ENCODE measurements around the gene RER1. TPM values are rescaled to one million over a fixed set of nuclear protein-coding genes. Genes with fewer than 3 reads are reported as not detected.

The RER1 gene
- total and polyA plus RNA-seq, 5 donors from 2014 or later: 91.3 to 184 (median 164) TPM

- H3K27me3 Mint-ChIP-seq: peaks cover 17% of the 10 kb centered on the region
- DNase-seq: no peak
- no peak overlapping the region for H3K4me3 Mint-ChIP-seq
- peaks cover 0 to 4% (median 2%) of the 10 kb centered on the region in 4 donors for H3K4me1 Mint-ChIP-seq
- no peaks in the 10 kb centered on the region for H3K27me3 ChIP-seq (ENCODE audit: control insufficient read depth, insufficient read depth, low read length)
- no peak for ATAC-seq (ENCODE audit: low read depth in 2 of 2)
- no peaks in the 10 kb centered on the region for H3K36me3 ChIP-seq (ENCODE audit: control insufficient read depth, insufficient read depth, low read length)
- no peaks in the 10 kb centered on the region for H3K9me3 Mint-ChIP-seq
- H3K36me3 Mint-ChIP-seq: no peaks in the 10 kb centered on the region
- peaks cover 8% of the 10 kb centered on the region for H3K4me1 ChIP-seq (ENCODE audit: control insufficient read depth, insufficient read depth, low read length, poor library complexity, severe bottlenecking)
- H3K4me3 ChIP-seq (ENCODE audit: low read depth, low read length): no peak overlapping the region
- H3K9me3 ChIP-seq (ENCODE audit: control insufficient read depth in 2 of 2, low read length in 2 of 2): no peaks in the 10 kb centered on the region
- no peak overlapping the region for H3K27ac Mint-ChIP-seq
- no peak overlapping the region for H3K27ac ChIP-seq (ENCODE audit: insufficient read depth, low read length, poor library complexity, severe bottlenecking)
Measured at GRCh38 chr1:2445162-2445822, 53.7 kb downstream of the RER1 start.

DNA sequence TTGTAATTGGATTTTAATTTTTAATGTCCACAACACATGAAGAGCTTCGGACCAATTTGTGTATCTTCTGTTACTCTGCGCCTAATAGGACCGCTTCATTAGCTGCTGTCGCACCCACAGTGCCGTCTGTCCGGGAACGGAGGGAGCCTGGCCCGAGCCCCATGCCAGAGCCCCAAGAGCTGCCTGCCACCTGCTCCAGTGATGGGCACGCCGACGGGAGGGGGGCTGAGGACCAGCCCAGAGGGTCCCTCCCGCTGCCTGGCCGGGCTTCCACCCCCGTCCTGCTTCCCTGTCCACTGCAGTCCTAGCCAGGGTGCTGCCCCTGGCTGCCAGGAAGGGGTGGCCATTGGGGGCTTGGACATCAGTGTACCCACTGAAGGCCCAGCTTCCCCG, 54.2 kb downstream of the RER1 start:
- H3K27me3 ChIP-seq (ENCODE audit: control insufficient read depth, insufficient read depth, low read length): no peaks in the 10 kb centered on the region
- no peak overlapping the region for H3K4me3 Mint-ChIP-seq
- peaks cover 8% of the 10 kb centered on the region for H3K4me1 ChIP-seq (ENCODE audit: control insufficient read depth, insufficient read depth, low read length, poor library complexity, severe bottlenecking)
- H3K4me1 Mint-ChIP-seq: peaks cover 0 to 4% (median under 1%) of the 10 kb centered on the region in 4 donors
- no peaks in the 10 kb centered on the region for H3K9me3 Mint-ChIP-seq
- H3K4me3 ChIP-seq (ENCODE audit: low read depth, low read length): no peak overlapping the region
- no peaks in the 10 kb centered on the region for H3K36me3 ChIP-seq (ENCODE audit: control insufficient read depth, insufficient read depth, low read length)
- DNase-seq: no peak
- no peaks in the 10 kb centered on the region for H3K36me3 Mint-ChIP-seq
- no peak overlapping the region for H3K27ac ChIP-seq (ENCODE audit: insufficient read depth, low read length, poor library complexity, severe bottlenecking)
- H3K9me3 ChIP-seq (ENCODE audit: control insufficient read depth in 2 of 2, low read length in 2 of 2): no peaks in the 10 kb centered on the region
- H3K27me3 Mint-ChIP-seq: peaks cover 17% of the 10 kb centered on the region
- ATAC-seq (ENCODE audit: low read depth in 2 of 2): no peak
- H3K27ac Mint-ChIP-seq: no peak overlapping the region

GRCh38 chr1:2446394-2446793, 54.8 kb downstream of the RER1 start:
- Histone ChIP-seq H3K4me1 (ENCODE audit: control insufficient read depth, insufficient read depth, low read length, poor library complexity, severe bottlenecking) (peaks cover 8% of the 10 kb centered on the region), H3K27me3 (ENCODE audit: control insufficient read depth, insufficient read depth, low read length) (no peaks in the 10 kb centered on the region), H3K9me3 (ENCODE audit: control insufficient read depth in 2 of 2, low read length in 2 of 2) (no peaks in the 10 kb centered on the region), H3K27ac (ENCODE audit: insufficient read depth, low read length, poor library complexity, severe bottlenecking) (no peak overlapping the region), H3K4me3 (ENCODE audit: low read depth, low read length) (no peak overlapping the region), H3K36me3 (ENCODE audit: control insufficient read depth, insufficient read depth, low read length) (no peaks in the 10 kb centered on the region)
- H3K4me1 Mint-ChIP-seq: peaks cover 0 to 4% (median 0%) of the 10 kb centered on the region in 4 donors
- DNase-seq (no peak), ATAC-seq (ENCODE audit: low read depth in 2 of 2) (no peak)
- no peaks in the 10 kb centered on the region for H3K9me3 Mint-ChIP-seq
- H3K27ac Mint-ChIP-seq: no peak overlapping the region
- no peak overlapping the region for H3K4me3 Mint-ChIP-seq
- no peaks in the 10 kb centered on the region for H3K36me3 Mint-ChIP-seq
- H3K27me3 Mint-ChIP-seq: peaks cover 17% of the 10 kb centered on the region

DNA sequence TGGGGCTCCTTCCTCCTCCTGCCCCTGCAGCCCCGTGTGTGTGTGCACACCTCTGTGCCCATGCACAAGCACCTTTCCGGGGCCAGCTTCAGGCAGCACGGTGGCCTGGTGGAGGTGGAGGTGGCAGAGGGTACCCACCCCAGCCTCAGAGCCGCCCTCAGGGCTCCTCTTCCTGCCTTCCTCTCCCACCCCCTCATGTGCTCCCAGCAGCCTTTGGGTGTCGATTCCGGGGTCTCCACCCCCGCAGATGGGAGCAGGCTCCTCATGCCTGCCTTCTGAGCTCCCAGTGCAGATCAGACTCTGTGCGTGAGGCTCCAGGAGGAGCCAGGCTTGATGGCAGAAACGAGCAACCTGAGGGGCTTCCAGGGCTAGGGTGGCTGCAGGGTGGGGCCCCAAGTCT, 55.2 kb downstream of the RER1 start:
- no peaks in the 10 kb centered on the region for H3K27me3 ChIP-seq (ENCODE audit: control insufficient read depth, insufficient read depth, low read length)
- Mint-ChIP-seq H3K27me3 (peaks cover 17% of the 10 kb centered on the region), H3K9me3 (no peaks in the 10 kb centered on the region), H3K27ac (no peak overlapping the region), H3K36me3 (no peaks in the 10 kb centered on the region), H3K4me3 (no peak overlapping the region), H3K4me1 (peaks cover 0 to 4% (median 0%) of the 10 kb centered on the region in 4 donors)
- peaks cover 8% of the 10 kb centered on the region for H3K4me1 ChIP-seq (ENCODE audit: control insufficient read depth, insufficient read depth, low read length, poor library complexity, severe bottlenecking)
- no peak overlapping the region for H3K27ac ChIP-seq (ENCODE audit: insufficient read depth, low read length, poor library complexity, severe bottlenecking)
- no peak overlapping the region for H3K4me3 ChIP-seq (ENCODE audit: low read depth, low read length)
- no peaks in the 10 kb centered on the region for H3K36me3 ChIP-seq (ENCODE audit: control insufficient read depth, insufficient read depth, low read length)
- DNase-seq (no peak), ATAC-seq (ENCODE audit: low read depth in 2 of 2) (no peak)
- H3K9me3 ChIP-seq (ENCODE audit: control insufficient read depth in 2 of 2, low read length in 2 of 2): no peaks in the 10 kb centered on the region

- no peak overlapping the region for H3K27ac Mint-ChIP-seq
- Histone ChIP-seq H3K27ac (ENCODE audit: insufficient read depth, low read length, poor library complexity, severe bottlenecking) (no peak overlapping the region), H3K4me3 (ENCODE audit: low read depth, low read length) (no peak overlapping the region), H3K36me3 (ENCODE audit: control insufficient read depth, insufficient read depth, low read length) (no peaks in the 10 kb centered on the region), H3K27me3 (ENCODE audit: control insufficient read depth, insufficient read depth, low read length) (no peaks in the 10 kb centered on the region), H3K4me1 (ENCODE audit: control insufficient read depth, insufficient read depth, low read length, poor library complexity, severe bottlenecking) (peaks cover 8% of the 10 kb centered on the region), H3K9me3 (ENCODE audit: control insufficient read depth in 2 of 2, low read length in 2 of 2) (no peaks in the 10 kb centered on the region)
- ATAC-seq (ENCODE audit: low read depth in 2 of 2) (no peak), DNase-seq (no peak)
- peaks cover 0 to 4% (median 0%) of the 10 kb centered on the region in 4 donors for H3K4me1 Mint-ChIP-seq
- no peaks in the 10 kb centered on the region for H3K9me3 Mint-ChIP-seq
- H3K27me3 Mint-ChIP-seq: peaks cover 16% of the 10 kb centered on the region
- H3K4me3 Mint-ChIP-seq: no peak overlapping the region
- no peaks in the 10 kb centered on the region for H3K36me3 Mint-ChIP-seq
Measured at GRCh38 chr1:2447276-2448097, 55.8 kb downstream of the RER1 start.

DNA sequence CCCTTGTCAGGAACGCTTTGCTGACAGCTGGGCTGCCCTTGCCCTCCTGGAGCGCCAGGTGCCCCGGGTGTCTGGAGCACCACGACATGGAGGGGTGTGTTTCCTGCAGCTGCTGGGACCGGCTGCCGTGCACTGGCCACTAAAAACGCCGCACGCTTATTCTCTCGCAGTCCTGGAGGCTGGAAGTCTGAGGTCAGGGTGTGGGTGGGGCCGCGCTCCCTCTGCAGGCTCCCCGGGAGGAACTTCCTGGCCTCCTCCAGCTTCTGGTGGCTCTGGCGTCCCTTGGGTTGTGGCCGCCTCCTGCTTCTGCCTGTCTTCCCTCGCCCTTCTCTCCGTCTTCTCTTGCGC, 56.4 kb downstream of the RER1 start:
- Mint-ChIP-seq H3K36me3 (no peaks in the 10 kb centered on the region), H3K27ac (no peak overlapping the region), H3K27me3 (peaks cover 10% of the 10 kb centered on the region), H3K4me1 (peaks cover 0 to 2% (median 0%) of the 10 kb centered on the region in 4 donors), H3K9me3 (no peaks in the 10 kb centered on the region), H3K4me3 (no peak overlapping the region)
- H3K27me3 ChIP-seq (ENCODE audit: control insufficient read depth, insufficient read depth, low read length): no peaks in the 10 kb centered on the region
- ATAC-seq (ENCODE audit: low read depth in 2 of 2): no peak
- no peaks in the 10 kb centered on the region for H3K9me3 ChIP-seq (ENCODE audit: control insufficient read depth in 2 of 2, low read length in 2 of 2)
- H3K36me3 ChIP-seq (ENCODE audit: control insufficient read depth, insufficient read depth, low read length): no peaks in the 10 kb centered on the region
- no peak overlapping the region for H3K4me3 ChIP-seq (ENCODE audit: low read depth, low read length)
- H3K4me1 ChIP-seq (ENCODE audit: control insufficient read depth, insufficient read depth, low read length, poor library complexity, severe bottlenecking): peaks cover 5% of the 10 kb centered on the region
- no peak overlapping the region for H3K27ac ChIP-seq (ENCODE audit: insufficient read depth, low read length, poor library complexity, severe bottlenecking)
- no peak for DNase-seq

GRCh38 chr1:2449636-2450454, 58.2 kb downstream of the RER1 start:
- DNase-seq (no peak), ATAC-seq (ENCODE audit: low read depth in 2 of 2) (no peak)
- H3K4me3 ChIP-seq (ENCODE audit: low read depth, low read length): no peak overlapping the region
- Mint-ChIP-seq H3K4me3 (no peak overlapping the region), H3K36me3 (no peaks in the 10 kb centered on the region), H3K9me3 (no peaks in the 10 kb centered on the region), H3K27me3 (peaks cover 5% of the 10 kb centered on the region), H3K4me1 (peaks cover 0 to 2% (median 0%) of the 10 kb centered on the region in 4 donors), H3K27ac (no peak overlapping the region)
- H3K9me3 ChIP-seq (ENCODE audit: control insufficient read depth in 2 of 2, low read length in 2 of 2): no peaks in the 10 kb centered on the region
- no peaks in the 10 kb centered on the region for H3K27me3 ChIP-seq (ENCODE audit: control insufficient read depth, insufficient read depth, low read length)
- no peaks in the 10 kb centered on the region for H3K36me3 ChIP-seq (ENCODE audit: control insufficient read depth, insufficient read depth, low read length)
- H3K4me1 ChIP-seq (ENCODE audit: control insufficient read depth, insufficient read depth, low read length, poor library complexity, severe bottlenecking): no peaks in the 10 kb centered on the region
- H3K27ac ChIP-seq (ENCODE audit: insufficient read depth, low read length, poor library complexity, severe bottlenecking): no peak overlapping the region

Data from CD4-positive, CD25-positive, alpha-beta regulatory T cell (primary cell).